Suprapubic skin (tissue), 3 donors: Measurements from ENCODE around the gene ABCC1.
"Not testable (repeated sequence)": the region's sequence is repeated elsewhere in the genome, so short reads cannot be mapped to it uniquely, and the experiment has no call there.

Source experiments
- CTCF ChIP-seq, 2 donors: fragments of 200-600 bp in 1 of 2; fragments of 450-650 bp in 1 of 2; sonication (generic) in 1 of 2; IDR thresholded peaks; one replicate each; pipeline ENCODE4 v1.5.1; 2016 to 2019; ENCODE audit warnings: antibody characterized with exemption in 2 of 2, mild to moderate bottlenecking in 1 of 2, moderate library complexity in 1 of 2
- EP300 ChIP-seq: sonication (generic); formaldehyde crosslinking; IDR thresholded peaks from one replicate; pipeline ENCODE4 v1.6.1; 2017; ENCODE audit warnings: antibody characterized with exemption
- POLR2A ChIP-seq, 2 donors: fragments of 450-650 bp; IDR thresholded peaks; one replicate each; pipeline ENCODE4 v1.6.1; 2017; ENCODE audit warnings: antibody characterized with exemption in 2 of 2, mild to moderate bottlenecking in 2 of 2, moderate library complexity in 2 of 2

GRCh38 chr16:16104132-16104803 is 154.9 kb downstream of the ABCC1 start:
- TF ChIP-seq CTCF (IDR thresholded peaks at IDR 0.05); EP300; POLR2A (IDR thresholded peaks at IDR 0.05): not testable (repeated sequence)
